Kidney capillary endothelial cell (primary cell): ENCODE data around the gene NRAP.
"Not testable (repeated sequence)": the region's sequence is repeated elsewhere in the genome, so short reads cannot be mapped to it uniquely, and the experiment has no call there.

Experiments used
- DNase-seq: peaks from one replicate; pipeline ENCODE4 v3.0.0-alpha.2; 2018; ENCODE audit warnings: low spot score

NRAP gene

DNA sequence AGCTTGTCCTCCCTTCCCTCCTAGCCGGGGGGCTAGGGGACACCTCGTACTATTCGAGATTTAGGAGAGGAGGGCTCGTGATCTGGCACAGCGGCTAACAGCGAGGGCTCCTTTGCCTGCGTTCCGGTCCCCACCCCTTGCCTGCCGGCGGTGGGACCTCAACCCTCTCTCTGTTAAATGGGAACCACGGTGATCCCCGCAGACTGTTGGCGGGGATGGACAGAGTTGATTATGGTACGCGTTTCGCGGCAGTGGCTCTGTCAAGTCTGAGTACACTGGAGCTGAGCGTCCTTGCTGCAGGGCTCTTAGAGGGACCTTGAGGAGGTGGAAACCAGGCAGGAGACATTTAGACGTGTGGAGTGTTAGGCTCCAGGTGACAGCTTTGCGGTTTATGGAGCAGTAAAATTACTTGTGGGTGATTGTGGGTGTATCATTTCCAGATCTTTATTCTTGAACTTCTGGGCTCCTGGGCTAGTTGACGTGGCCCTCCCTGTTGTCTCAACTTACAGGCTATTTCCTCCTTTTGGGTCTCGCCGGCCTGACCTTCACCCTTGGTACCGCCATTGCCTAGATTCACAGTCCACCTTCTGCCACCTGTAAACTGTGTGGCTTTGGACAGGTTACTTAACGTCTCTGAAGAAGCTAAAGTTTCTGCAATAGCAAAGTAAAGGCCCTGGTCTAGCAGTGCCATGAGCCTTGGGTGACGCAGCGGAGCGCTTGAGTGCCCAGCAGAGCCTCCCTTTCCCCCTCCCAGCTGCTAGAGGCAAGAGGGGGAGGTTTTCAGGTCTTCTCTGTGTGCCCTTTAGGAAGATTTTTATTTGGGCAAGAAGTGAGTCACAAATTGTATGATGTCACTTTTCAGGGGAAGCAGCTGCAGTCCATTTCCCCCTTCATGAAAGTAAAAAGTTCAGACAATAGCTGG lies 16.6 kb upstream of the NRAP start:
- peak; percentile 70 for DNase-seq

GRCh38 chr10:113679463-113680189 lies 15.8 kb upstream of the NRAP start, which contains the start of gene CASP7:
Gene CASP7, plus strand, starts transcription at chr10:113679912. Its CDS starts 17,582 bp downstream, at chr10:113697494.
- peak; percentile 66 for DNase-seq

GRCh38 chr10:113666682-113667252 lies 2.9 kb upstream of the NRAP start:
- peak; percentile 32 for DNase-seq

DNA sequence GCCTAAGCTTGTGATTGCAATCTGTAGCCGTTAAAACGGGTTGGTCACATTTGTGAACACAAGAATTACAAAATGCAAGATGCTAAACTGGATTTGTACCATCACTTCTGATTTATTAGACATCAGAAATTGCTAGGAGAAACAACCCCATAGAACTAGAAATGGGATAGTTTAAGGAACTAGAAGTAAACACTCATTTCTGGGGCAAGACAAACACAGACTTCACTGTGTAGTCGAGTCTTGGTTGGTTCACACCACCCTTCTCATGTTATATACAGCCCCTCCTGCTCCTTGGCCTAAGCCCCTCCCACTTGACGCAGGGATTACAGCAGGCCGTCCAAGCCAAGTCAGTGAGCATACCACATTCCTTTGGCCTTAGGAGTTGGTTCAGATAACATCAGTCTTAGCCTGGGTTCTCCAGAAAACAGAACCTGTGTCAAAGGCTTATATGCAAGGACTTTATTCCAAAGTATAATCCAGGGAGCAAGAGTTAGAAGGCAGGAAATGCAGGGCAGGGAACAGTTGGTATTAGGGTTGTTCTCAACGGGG lies 2.0 kb upstream of the NRAP start:
- DNase-seq = no peak

GRCh38 chr10:113665352-113665751 lies 1.5 kb upstream of the NRAP start:
- no peak for DNase-seq

GRCh38 chr10:113663142-113663541 lies 699 bp downstream of the NRAP start:
- DNase-seq = no peak

DNA sequence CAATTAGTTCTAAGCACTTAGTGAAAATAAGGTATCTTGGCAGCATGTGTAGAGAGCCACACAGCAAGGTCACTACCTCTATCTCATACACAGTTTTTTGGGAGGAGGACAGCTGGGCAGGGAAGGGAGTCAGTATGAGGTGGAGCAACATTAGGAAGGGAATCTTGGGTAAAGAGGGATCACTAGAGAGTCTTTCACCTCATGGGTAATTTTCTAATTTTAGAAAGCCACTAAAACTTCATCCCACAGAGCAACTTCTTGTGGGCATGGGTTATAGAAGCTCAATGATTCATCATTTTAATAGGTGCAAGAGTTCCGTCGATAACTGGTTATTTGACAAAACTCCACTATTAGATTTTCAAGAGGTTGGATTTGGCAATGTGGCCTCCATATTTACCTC lies 2.5 kb downstream of the NRAP start:
- no peak for DNase-seq

DNA sequence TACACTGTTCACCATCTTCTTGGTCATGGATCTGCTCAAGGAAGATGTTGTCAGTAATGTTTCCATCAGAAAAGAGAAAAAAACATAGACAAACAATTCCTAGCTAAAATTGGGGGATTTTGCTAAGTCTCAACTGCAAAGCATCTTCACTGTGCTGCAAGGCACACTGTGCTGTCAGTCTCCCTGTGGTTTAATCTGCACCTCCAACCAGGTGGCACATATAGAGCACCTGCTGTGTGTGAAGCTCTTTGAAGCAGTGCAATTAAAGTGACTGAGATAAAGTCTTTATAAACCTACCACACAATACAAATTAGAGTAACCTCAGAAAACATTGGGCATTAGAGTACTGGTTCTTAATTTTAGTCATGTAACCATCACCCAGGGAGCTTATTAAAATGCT lies 6.3 kb downstream of the NRAP start:
- no peak for DNase-seq

GRCh38 chr10:113656896-113657295 lies 6.9 kb downstream of the NRAP start:
- DNase-seq = no peak

GRCh38 chr10:113652456-113652855 lies 11.4 kb downstream of the NRAP start:
- DNase-seq = not testable (repeated sequence)

DNA sequence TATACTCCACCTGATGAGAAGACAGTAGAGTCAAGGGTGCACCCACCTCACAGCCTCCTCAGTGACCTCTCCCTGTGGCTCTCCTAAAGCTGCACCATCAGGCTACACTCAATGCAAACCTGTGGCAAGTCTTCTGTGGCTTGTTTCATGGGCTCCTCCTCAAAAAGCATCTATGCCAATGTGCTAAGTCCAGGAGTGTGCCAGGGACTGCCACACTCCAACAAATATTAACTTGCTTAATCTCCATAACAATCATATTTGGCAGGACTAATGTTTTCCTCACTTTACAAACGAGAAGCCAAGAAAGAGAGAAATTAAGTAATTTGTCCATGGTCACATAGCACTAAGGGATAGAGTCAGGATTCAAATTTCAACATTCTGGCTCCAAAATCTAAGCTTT lies 11.9 kb downstream of the NRAP start:
- DNase-seq = no peak

DNA sequence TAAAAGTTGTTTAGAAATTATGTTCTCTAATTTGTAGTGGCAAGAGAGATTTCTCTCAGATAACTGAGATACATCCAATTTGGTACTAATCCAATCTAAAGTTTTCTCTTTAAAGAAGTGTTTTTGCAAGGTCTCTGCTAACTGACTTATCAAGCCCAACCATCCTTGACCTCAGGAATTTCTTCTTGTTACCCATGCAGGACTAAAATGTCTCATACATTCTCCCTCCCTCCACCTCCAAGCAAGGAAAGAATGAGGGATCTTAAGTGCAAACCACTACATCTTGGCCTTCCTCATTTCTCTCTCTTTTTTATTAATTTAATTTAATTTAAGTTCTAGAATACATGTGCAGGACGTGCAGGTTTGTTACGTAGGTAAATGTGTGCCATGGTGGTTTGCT lies 12.8 kb downstream of the NRAP start:
- no peak for DNase-seq

DNA sequence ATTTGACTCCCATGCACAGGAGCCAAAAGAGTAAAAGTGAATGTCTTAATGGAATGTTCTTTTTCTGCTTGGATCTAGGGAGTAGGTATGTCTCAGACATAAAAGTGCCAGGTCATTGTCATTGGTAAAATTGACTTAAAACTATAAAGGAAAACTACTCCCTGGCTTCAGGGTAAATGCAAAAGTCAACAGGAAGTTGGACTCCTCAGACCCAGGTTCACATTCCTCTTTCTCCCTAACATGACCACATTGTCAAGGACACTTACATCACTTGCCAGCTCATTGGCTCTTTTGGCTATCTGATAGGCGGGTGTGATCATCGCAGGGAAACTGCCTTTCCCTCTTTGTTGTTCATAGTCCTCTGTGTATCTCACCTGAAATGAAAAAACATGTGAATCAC lies 13.7 kb downstream of the NRAP start:
- DNase-seq = no peak

DNA sequence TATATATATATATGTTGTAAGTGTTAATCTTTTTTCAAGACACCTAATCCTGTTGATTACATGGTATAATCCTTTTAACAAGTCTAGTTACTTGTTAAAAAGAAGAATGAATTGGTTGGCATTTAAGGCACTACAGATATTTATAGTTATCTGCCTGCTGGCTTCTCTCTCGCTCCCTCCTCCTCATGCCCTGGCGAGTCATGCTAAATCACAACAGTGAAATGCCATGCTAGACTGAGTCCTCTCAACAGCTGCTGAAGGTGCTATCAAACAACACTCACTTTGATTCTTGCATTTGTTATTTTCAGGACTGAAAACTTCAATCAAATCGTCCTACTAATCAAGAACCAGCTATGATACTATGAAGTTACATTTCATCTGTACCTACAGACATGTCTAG lies 15.4 kb downstream of the NRAP start:
- DNase-seq = no peak

GRCh38 chr10:113647812-113648211 lies 16.0 kb downstream of the NRAP start:
- DNase-seq = no peak

- no peak for DNase-seq
These were observed 17.3 kb downstream of the NRAP start for GRCh38 chr10:113646336-113647201.

DNA sequence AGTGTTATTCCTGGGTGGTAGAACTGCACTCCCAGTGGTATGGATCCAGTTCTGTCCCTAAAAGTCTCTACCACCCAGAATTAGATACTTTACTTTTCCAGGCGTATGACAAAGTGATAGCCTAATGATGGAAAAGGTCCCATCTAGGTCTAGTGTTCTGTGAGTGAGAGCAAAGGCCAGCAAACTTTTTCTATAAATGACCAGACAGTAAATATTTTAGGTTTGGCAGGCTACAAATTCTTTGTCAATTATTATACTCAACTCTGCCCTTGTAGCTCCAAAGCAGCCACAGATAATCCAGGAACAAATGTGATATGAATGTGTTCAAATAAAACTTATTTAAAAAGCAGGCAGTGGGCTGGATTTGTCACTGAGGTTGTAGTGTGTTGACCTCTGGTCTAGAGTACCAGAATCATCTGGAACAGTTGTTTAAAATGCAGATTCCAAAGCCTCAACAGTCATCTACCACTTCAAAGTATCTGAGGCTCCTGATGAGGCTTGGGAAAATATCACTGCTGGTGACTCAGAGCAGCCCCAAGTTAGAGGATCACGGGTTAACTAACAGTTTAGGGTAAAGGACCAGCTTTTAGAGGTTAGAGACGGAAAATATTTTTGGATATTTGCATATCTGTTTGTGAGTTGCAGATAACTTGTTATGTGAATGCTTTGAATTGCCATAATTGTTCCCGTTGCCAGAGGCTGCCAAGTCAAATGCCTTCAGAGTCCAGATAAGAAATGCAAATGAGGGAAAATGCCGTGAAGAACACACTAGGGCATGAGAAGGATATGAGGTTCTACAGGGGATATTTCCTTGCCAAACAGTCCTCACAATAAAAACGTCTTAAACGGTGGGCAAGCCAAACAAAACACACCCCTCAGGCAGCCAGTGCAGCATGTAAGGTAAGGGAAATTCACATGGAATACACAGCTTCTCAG lies 19.4 kb downstream of the NRAP start:
- DNase-seq = no peak

DNA sequence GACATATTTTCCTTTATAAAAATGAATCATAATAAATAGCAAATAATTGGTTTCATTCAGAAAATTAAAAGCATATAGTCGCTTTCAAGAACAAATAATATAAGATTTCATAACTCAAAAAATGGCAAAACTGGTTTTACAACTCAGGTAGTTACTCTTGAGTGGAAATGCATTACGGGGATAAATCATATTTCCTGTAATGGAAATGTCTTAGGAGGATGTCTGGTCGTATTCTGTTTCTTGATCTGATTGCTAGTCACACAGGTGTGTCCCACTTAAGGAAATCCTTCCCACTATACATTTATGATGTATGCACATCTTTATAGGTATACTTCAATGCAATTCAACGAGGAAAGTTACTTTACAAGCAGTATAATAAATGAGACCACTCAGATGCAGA lies 20.7 kb downstream of the NRAP start:
- no peak for DNase-seq

DNA sequence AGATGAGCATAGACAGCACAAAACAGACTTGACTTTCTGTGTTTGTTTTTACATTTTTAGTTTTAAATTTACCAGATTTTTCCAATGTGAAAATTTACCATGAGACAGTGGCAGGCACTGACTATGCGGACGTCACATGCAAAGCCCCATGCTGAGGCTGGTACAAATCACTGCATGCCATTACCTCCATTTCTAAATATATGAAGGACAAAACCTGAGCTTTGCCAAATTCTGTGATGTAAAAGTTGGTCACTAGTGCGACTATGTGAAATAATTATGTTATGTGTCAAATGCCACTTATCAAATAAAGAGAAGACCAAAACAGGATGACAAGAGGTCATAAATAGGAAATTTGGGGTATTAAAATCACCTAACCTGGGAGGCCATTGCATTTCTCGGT lies 22.1 kb downstream of the NRAP start:
- no peak for DNase-seq

DNA sequence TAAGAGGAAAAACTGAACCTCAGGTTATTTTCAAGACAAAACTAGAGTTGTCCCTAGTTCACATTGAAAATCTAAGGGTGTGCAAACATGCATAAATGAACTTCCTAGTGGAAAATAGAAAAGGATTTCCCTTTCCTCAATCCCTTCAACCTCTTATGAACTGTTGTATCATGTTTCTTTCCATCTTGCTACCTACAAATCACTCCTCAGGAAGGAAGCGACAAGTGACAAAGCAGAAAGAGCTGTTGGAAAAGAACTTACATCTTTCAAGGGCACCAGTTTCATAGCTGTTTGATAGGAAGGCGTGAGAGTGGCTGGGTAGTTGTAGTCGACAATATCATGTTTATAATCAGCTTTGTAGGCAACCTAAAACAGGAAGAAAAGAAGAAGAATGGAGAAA lies 23.9 kb downstream of the NRAP start:
- DNase-seq = no peak
